Epithelial cell of proximal tubule (primary cell): Measurements from ENCODE around the gene ZP2. TPM values are rescaled to one million over a fixed set of nuclear protein-coding genes. Genes with fewer than 3 reads are reported as not detected.
"Not testable (repeated sequence)": the region's sequence is repeated elsewhere in the genome, so short reads cannot be mapped to it uniquely, and the experiment has no call there.

Experiments used
- DNase-seq: peaks from one replicate; pipeline ENCODE4 v3.0.0-alpha.2; 2011; ENCODE audit warnings: low read depth
- H3K4me3 ChIP-seq: 2 replicates; pipeline ENCODE4 v1.5.1; 2011; ENCODE audit warnings: low read depth, mild to moderate bottlenecking, low read length
- CTCF ChIP-seq: conservative IDR thresholded peaks from 2 replicates; pipeline ENCODE4 v1.5.1; 2012; ENCODE audit warnings: low read depth, mild to moderate bottlenecking, low read length
- total RNA-seq: library from RNA; depleted of rRNA; stranded (reverse); fragments of >200 nt; gene quantifications from 2 replicates; pipeline ENCODE4 v1.2.3, GENCODE V29; 2015

ZP2 gene
- total RNA-seq, 1 donor from 2014 or later = not detected

GRCh38 chr16:21179126-21179982 is 32.0 kb downstream of the ZP2 start:
- no peak overlapping the region for H3K4me3 ChIP-seq
- no peak for TF ChIP-seq CTCF
- DNase-seq = no peak

- no peak for TF ChIP-seq CTCF
- no peak for DNase-seq
- H3K4me3 ChIP-seq = no peak overlapping the region
Measured at GRCh38 chr16:21175397-21175796, 36.0 kb downstream of the ZP2 start.

- no peak overlapping the region for H3K4me3 ChIP-seq
- no peak for DNase-seq
- TF ChIP-seq CTCF = no peak
Measured at GRCh38 chr16:21172650-21173049, 38.7 kb downstream of the ZP2 start.

GRCh38 chr16:21170116-21170515 is 41.3 kb downstream of the ZP2 start:
- H3K4me3 ChIP-seq, DNase-seq: not testable (repeated sequence)

GRCh38 chr16:21169249-21169981 is 42.0 kb downstream of the ZP2 start:
- DNase-seq = no peak
- TF ChIP-seq CTCF = no peak
- no peak overlapping the region for H3K4me3 ChIP-seq

GRCh38 chr16:21167929-21168602 is 43.3 kb downstream of the ZP2 start:
- DNase-seq = no peak
- H3K4me3 ChIP-seq = no peak overlapping the region
- TF ChIP-seq CTCF = no peak

- no peak for DNase-seq
- TF ChIP-seq CTCF = no peak
- H3K4me3 ChIP-seq = no peak overlapping the region
Measured at GRCh38 chr16:21167360-21167759, 44.0 kb downstream of the ZP2 start.
